HCT116 (cell line): ENCODE results near the gene CAPN3. TPM values are rescaled to one million over a fixed set of nuclear protein-coding genes. Genes with fewer than 3 reads are reported as not detected.

Experiments
- ATAC-seq: fragments of 200-7000 bp; cut with Tn5 transposase; 2 replicates; pipeline ENCODE4 v1.9.1; 2020; ENCODE audit warnings: mild to moderate bottlenecking, moderate library complexity
- BruUV-seq: library from RNA; stranded (reverse); fragments of 400-500 nt; replicated peaks from 2 replicates; lab custom pipeline; 2021; lab: Mats Ljungman, UMichigan
- CTCF ChIA-PET: fragments of 300-600 bp; sonication (Branson Sonifier 250); formaldehyde crosslinking; loops from one replicate; lab custom pipeline; 2021; ENCODE audit warnings: antibody characterized with exemption; lab: Charles Lee
- POLR2A ChIA-PET: fragments of 300-600, 350-600 bp; sonication (Branson Sonifier 250); formaldehyde crosslinking; loops from one replicate; lab custom pipeline; 2021; ENCODE audit warnings: antibody characterized with exemption; lab: Charles Lee
- RAD21 ChIA-PET, 2 experiments: fragments of 300-600 bp; sonication (Branson Sonifier 250); formaldehyde crosslinking; loops; one replicate each; lab custom pipeline; 2023; ENCODE audit warnings: low total read pairs in 2 of 2; ENCODE audit not compliant: uncharacterized antibody in 2 of 2, unreplicated experiment in 2 of 2, low non-redundant PET in 1 of 2; lab: Charles Lee
- DNase-seq: peaks from one replicate; pipeline ENCODE4 v3.0.0-alpha.2; 2010; ENCODE audit warnings: low read depth, low spot score
- H2AFZ ChIP-seq: fragments of 200-600 bp; shearing (Covaris generic), sonication (generic); 2 replicates; pipeline ENCODE4 v1.6.1; 2017; ENCODE audit warnings: low read depth, mixed run types, mixed read lengths, antibody characterized with exemption, low read length; ENCODE audit not compliant: poor library complexity, severe bottlenecking
- H3K27ac ChIP-seq: 2 replicates; pipeline ENCODE4 v1.5.1; 2012; ENCODE audit warnings: low read depth, low read length
- H3K27me3 ChIP-seq: fragments of 200-600 bp; sonication (generic); 2 replicates; pipeline ENCODE4 v1.6.1; 2016; ENCODE audit warnings: mixed run types, low read length, mixed read lengths; ENCODE audit not compliant: insufficient read depth
- H3K36me3 ChIP-seq, 2 experiments: fragments of 200-500 bp in 1 of 2; fragments of 200-600 bp in 1 of 2; sonication (Bioruptor generic) in 1 of 2; sonication (generic) in 1 of 2; 2 replicates each; pipeline versions ENCODE4 v1.5.1 to v1.6.1; 2014 to 2016; ENCODE audit warnings: low read length in 2 of 2, inconsistent platforms in 1 of 2, mixed read lengths in 1 of 2, mixed run types in 1 of 2; ENCODE audit not compliant: insufficient read depth in 2 of 2, control insufficient read depth in 1 of 2
- H3K4me1 ChIP-seq, 2 experiments: fragments of 200-600 bp in 1 of 2; sonication (generic) in 1 of 2; 2 replicates each; pipeline versions ENCODE4 v1.5.1 to v1.6.1; 2012 to 2017; ENCODE audit warnings: low read length in 2 of 2, inconsistent platforms in 1 of 2, mild to moderate bottlenecking in 1 of 2, mixed read lengths in 1 of 2, mixed run types in 1 of 2, moderate library complexity in 1 of 2; ENCODE audit not compliant: insufficient read depth in 2 of 2, control insufficient read depth in 1 of 2
- H3K4me2 ChIP-seq: fragments of 200-600 bp; sonication (generic); 2 replicates; pipeline ENCODE4 v1.6.1; 2017; ENCODE audit warnings: mixed run types, low read length, mixed read lengths
- H3K4me3 ChIP-seq, 2 experiments: fragments of 200-600 bp in 1 of 2; sonication (generic) in 1 of 2; replicated peaks in 1 of 2; 2 replicates each; pipeline ENCODE4 v1.5.1; 2011 to 2016; ENCODE audit warnings: low read length in 2 of 2, control low read depth in 1 of 2, low read depth in 1 of 2, mild to moderate bottlenecking in 1 of 2, mixed read lengths in 1 of 2, mixed run types in 1 of 2
- H3K79me2 ChIP-seq: fragments of 200-600 bp; sonication (generic); 2 replicates; pipeline ENCODE4 v1.6.1; 2017; ENCODE audit warnings: mild to moderate bottlenecking, mixed run types, low read length, moderate library complexity, mixed read lengths; ENCODE audit not compliant: insufficient read depth
- H3K9ac ChIP-seq: fragments of 200-600 bp; sonication (generic); 2 replicates; pipeline ENCODE4 v1.6.1; 2016; ENCODE audit warnings: low read length, mixed read lengths
- H3K9me2 ChIP-seq: fragments of 200-600 bp; sonication (generic), shearing (Covaris generic); 2 replicates; pipeline ENCODE4 v1.6.1; 2017; ENCODE audit warnings: mixed run types, mild to moderate bottlenecking, moderate library complexity; ENCODE audit not compliant: insufficient read depth
- H3K9me3 ChIP-seq, 2 experiments: fragments of 200-500 bp in 1 of 2; fragments of 200-600 bp in 1 of 2; sonication (Bioruptor generic) in 1 of 2; sonication (generic) in 1 of 2; 2 replicates each; pipeline ENCODE4 v1.6.1; 2014 to 2017; ENCODE audit warnings: low read length in 2 of 2, mixed read lengths in 2 of 2, inconsistent platforms in 1 of 2, low read depth in 1 of 2, mild to moderate bottlenecking in 1 of 2, mixed run types in 1 of 2, moderate library complexity in 1 of 2; ENCODE audit not compliant: control insufficient read depth in 1 of 2, insufficient read depth in 1 of 2
- H4K20me1 ChIP-seq: fragments of 200-600 bp; sonication (generic), shearing (Covaris generic); 2 replicates; pipeline ENCODE4 v1.6.1; 2017; ENCODE audit warnings: mixed run types, mild to moderate bottlenecking, moderate library complexity; ENCODE audit not compliant: insufficient read depth
- ATF3 ChIP-seq: IDR thresholded peaks from 2 replicates; pipeline ENCODE4 v1.6.1; 2012
- CBX3 ChIP-seq: IDR thresholded peaks from 2 replicates; pipeline ENCODE4 v1.6.1; 2012; ENCODE audit warnings: low read depth
- FOSL1 ChIP-seq: IDR thresholded peaks from 2 replicates; pipeline ENCODE4 v1.6.1; 2012; ENCODE audit warnings: low read depth
- JUND ChIP-seq: IDR thresholded peaks from 2 replicates; pipeline ENCODE4 v1.6.1; 2012
- MAX ChIP-seq: IDR thresholded peaks from 2 replicates; pipeline ENCODE4 v1.6.1; 2012
- SIN3A ChIP-seq: IDR thresholded peaks from 2 replicates; pipeline ENCODE4 v1.6.1; 2012; ENCODE audit warnings: low read depth
- SP1 ChIP-seq: IDR thresholded peaks from 2 replicates; pipeline ENCODE4 v1.6.1; 2012; ENCODE audit warnings: low read depth
- YY1 ChIP-seq: IDR thresholded peaks from 2 replicates; pipeline ENCODE4 v1.6.1; 2011; ENCODE audit warnings: low read length, low read depth, moderate library complexity, mild to moderate bottlenecking; ENCODE audit not compliant: insufficient replicate concordance; ENCODE audit errors: extremely low read depth
- ZFX ChIP-seq: fragments of 450-650 bp; IDR thresholded peaks from 2 replicates; pipeline ENCODE4 v1.6.1; 2017
- ZNF274 ChIP-seq: fragments of 200-500 bp; sonication (Bioruptor generic); IDR thresholded peaks from 2 replicates; pipeline ENCODE4 v1.6.1; 2014; ENCODE audit warnings: mild to moderate bottlenecking, low read depth, low read length, inconsistent platforms
- intact Hi-C: fragments of 100-400 bp; cut with micrococcal nuclease; formaldehyde crosslinking; loops from 2 replicates; pipeline ENCODE4 v1.10.0; 2022
- total RNA-seq: library from RNA; stranded (reverse); gene quantifications from one replicate; pipeline ENCODE4 v1.2.1, GENCODE V29; 2021; ENCODE audit not compliant: unreplicated experiment
- TF ChIP-seq, protein P1 (sequence below): IDR thresholded peaks from 2 replicates; pipeline ENCODE4 v1.6.1; 2011; ENCODE audit warnings: mild to moderate bottlenecking, low read length, moderate library complexity; ENCODE audit not compliant: insufficient replicate concordance; ENCODE audit errors: extremely low read depth
- TF ChIP-seq, protein P2 (sequence below), 3 experiments: fragments of 200-600 bp in 1 of 3; sonication (generic) in 1 of 3; IDR thresholded peaks in 2 of 3; conservative IDR thresholded peaks in 1 of 3; 2 replicates each; pipeline ENCODE4 v1.5.1; 2012 to 2017; ENCODE audit warnings: low read depth in 2 of 3, low read length in 2 of 3, antibody characterized with exemption in 1 of 3, borderline replicate concordance in 1 of 3, control low read depth in 1 of 3, mild to moderate bottlenecking in 1 of 3, mixed read lengths in 1 of 3, mixed run types in 1 of 3, moderate library complexity in 1 of 3; ENCODE audit not compliant: insufficient read depth in 1 of 3
- TF ChIP-seq, protein P3 (sequence below): IDR thresholded peaks from 2 replicates; pipeline ENCODE4 v1.6.1; 2012; ENCODE audit warnings: low read depth

Gene CAPN3
- total RNA-seq, 1 experiment from 2014 or later, result 1.8 TPM

- Histone ChIP-seq H3K9me3 (no peaks in the 10 kb centered on the region), H3K27me3 (no peaks in the 10 kb centered on the region), H3K27ac (no peak overlapping the region), H3K79me2 (no peaks in the 10 kb centered on the region), H4K20me1 (no peaks in the 10 kb centered on the region), H3K9ac (no peak overlapping the region), H3K9me2 (no peaks in the 10 kb centered on the region), H3K36me3 (no peaks in the 10 kb centered on the region; a peak in 1 of 4 replicates), H3K4me1 (no peaks in the 10 kb centered on the region), H3K4me3 (no peak overlapping the region), H2AFZ (no peak overlapping the region), H3K4me2 (no peak overlapping the region)
- no TSS peak for BruUV-seq
- ChIA-PET CTCF (no interaction called here), RAD21 (no interaction called here), POLR2A (no interaction called here)
- ATAC-seq (no peak), DNase-seq (no peak)
- intact Hi-C loops, result no loop called here
- TF ChIP-seq JUND (no peak), ATF3 (no peak), ZFX (no peak), SIN3A (no peak), SP1 (no peak), CBX3 (no peak)
- TF ChIP-seq, protein P1, sequence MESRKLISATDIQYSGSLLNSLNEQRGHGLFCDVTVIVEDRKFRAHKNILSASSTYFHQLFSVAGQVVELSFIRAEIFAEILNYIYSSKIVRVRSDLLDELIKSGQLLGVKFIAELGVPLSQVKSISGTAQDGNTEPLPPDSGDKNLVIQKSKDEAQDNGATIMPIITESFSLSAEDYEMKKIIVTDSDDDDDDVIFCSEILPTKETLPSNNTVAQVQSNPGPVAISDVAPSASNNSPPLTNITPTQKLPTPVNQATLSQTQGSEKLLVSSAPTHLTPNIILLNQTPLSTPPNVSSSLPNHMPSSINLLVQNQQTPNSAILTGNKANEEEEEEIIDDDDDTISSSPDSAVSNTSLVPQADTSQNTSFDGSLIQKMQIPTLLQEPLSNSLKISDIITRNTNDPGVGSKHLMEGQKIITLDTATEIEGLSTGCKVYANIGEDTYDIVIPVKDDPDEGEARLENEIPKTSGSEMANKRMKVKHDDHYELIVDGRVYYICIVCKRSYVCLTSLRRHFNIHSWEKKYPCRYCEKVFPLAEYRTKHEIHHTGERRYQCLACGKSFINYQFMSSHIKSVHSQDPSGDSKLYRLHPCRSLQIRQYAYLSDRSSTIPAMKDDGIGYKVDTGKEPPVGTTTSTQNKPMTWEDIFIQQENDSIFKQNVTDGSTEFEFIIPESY, result no peak
Observed at GRCh38 chr15:42313463-42313862, 45.8 kb upstream of the CAPN3 start.

DNA sequence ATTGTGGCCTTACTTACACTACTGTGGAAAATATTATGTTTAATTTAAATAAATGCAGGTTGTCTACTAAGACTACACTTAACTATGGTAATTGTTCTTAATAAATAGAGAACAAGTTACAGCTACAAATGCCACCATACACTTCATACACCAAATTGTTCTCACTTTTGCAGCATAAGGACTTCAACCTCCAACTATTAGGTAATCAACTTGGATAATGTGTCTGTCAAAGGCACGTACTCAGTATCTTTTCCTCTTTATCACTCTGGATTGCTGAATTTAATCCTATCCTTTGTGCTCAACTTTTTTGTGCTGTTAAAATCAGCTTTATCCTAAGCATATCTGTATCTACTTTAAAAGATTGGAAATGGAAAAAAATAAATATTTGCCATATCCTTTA, 44.5 kb upstream of the CAPN3 start:
- CTCF ChIA-PET, result no interaction called here
- TF ChIP-seq, protein P2, sequence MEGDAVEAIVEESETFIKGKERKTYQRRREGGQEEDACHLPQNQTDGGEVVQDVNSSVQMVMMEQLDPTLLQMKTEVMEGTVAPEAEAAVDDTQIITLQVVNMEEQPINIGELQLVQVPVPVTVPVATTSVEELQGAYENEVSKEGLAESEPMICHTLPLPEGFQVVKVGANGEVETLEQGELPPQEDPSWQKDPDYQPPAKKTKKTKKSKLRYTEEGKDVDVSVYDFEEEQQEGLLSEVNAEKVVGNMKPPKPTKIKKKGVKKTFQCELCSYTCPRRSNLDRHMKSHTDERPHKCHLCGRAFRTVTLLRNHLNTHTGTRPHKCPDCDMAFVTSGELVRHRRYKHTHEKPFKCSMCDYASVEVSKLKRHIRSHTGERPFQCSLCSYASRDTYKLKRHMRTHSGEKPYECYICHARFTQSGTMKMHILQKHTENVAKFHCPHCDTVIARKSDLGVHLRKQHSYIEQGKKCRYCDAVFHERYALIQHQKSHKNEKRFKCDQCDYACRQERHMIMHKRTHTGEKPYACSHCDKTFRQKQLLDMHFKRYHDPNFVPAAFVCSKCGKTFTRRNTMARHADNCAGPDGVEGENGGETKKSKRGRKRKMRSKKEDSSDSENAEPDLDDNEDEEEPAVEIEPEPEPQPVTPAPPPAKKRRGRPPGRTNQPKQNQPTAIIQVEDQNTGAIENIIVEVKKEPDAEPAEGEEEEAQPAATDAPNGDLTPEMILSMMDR (IDR thresholded peaks at IDR 0.05 in 2 of 3, conservative IDR thresholded peaks at IDR 0.05 in 1 of 3; ENCODE audit: borderline replicate concordance in 1 of 3, insufficient read depth in 1 of 3, low read depth in 2 of 3, low read length in 2 of 3), result no peak
- no peak for TF ChIP-seq YY1
- TF ChIP-seq FOSL1, result no peak
- no peak for TF ChIP-seq MAX
- TF ChIP-seq, protein P3, sequence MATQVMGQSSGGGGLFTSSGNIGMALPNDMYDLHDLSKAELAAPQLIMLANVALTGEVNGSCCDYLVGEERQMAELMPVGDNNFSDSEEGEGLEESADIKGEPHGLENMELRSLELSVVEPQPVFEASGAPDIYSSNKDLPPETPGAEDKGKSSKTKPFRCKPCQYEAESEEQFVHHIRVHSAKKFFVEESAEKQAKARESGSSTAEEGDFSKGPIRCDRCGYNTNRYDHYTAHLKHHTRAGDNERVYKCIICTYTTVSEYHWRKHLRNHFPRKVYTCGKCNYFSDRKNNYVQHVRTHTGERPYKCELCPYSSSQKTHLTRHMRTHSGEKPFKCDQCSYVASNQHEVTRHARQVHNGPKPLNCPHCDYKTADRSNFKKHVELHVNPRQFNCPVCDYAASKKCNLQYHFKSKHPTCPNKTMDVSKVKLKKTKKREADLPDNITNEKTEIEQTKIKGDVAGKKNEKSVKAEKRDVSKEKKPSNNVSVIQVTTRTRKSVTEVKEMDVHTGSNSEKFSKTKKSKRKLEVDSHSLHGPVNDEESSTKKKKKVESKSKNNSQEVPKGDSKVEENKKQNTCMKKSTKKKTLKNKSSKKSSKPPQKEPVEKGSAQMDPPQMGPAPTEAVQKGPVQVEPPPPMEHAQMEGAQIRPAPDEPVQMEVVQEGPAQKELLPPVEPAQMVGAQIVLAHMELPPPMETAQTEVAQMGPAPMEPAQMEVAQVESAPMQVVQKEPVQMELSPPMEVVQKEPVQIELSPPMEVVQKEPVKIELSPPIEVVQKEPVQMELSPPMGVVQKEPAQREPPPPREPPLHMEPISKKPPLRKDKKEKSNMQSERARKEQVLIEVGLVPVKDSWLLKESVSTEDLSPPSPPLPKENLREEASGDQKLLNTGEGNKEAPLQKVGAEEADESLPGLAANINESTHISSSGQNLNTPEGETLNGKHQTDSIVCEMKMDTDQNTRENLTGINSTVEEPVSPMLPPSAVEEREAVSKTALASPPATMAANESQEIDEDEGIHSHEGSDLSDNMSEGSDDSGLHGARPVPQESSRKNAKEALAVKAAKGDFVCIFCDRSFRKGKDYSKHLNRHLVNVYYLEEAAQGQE, result no peak
- TF ChIP-seq ZNF274, result no peak

More for the DNA sequence above, 44.5 kb upstream of the CAPN3 start:
- POLR2A ChIA-PET, result no interaction called here
- ATAC-seq, result no peak
- no peak for DNase-seq
- H3K4me1 ChIP-seq, result no peaks in the 10 kb centered on the region
- no peaks in the 10 kb centered on the region for H3K27me3 ChIP-seq
- no peak overlapping the region for H3K4me2 ChIP-seq
- H3K4me3 ChIP-seq, result no peak overlapping the region
- H3K27ac ChIP-seq, result no peak overlapping the region
- H3K9ac ChIP-seq, result no peak overlapping the region
- BruUV-seq, result no TSS peak
- no peaks in the 10 kb centered on the region for H3K79me2 ChIP-seq
- H4K20me1 ChIP-seq, result no peaks in the 10 kb centered on the region
- no peak overlapping the region for H2AFZ ChIP-seq
- intact Hi-C loops, result no loop called here
- H3K9me2 ChIP-seq, result no peaks in the 10 kb centered on the region
- RAD21 ChIA-PET, result no interaction called here
- no peaks in the 10 kb centered on the region; a peak in 1 of 4 replicates for H3K36me3 ChIP-seq
- H3K9me3 ChIP-seq, result no peaks in the 10 kb centered on the region
